Kasumi-1 (cell line): ENCODE results near the gene OPTN.
"Not testable (repeated sequence)": the region's sequence is repeated elsewhere in the genome, so short reads cannot be mapped to it uniquely, and the experiment has no call there.

Experiments used
- DNase-seq, 2 experiments: peaks; one replicate each; lab custom pipeline; 2025; lab: John Stamatoyannopoulos, UW

Gene OPTN

GRCh38 chr10:13090289-13090688, 9.7 kb upstream of the OPTN start:
- no peak for DNase-seq

- no peak for DNase-seq
Observed at GRCh38 chr10:13091801-13092200, 8.2 kb upstream of the OPTN start.

- DNase-seq: no peak
Observed at GRCh38 chr10:13092291-13093102, 7.5 kb upstream of the OPTN start.

- DNase-seq: not testable (repeated sequence)
Observed at GRCh38 chr10:13094082-13094481, 5.9 kb upstream of the OPTN start.

- DNase-seq: no peak
Observed at GRCh38 chr10:13095094-13095493, 4.9 kb upstream of the OPTN start.

- DNase-seq: no peak
Observed at GRCh38 chr10:13095929-13096328, 4.0 kb upstream of the OPTN start.

GRCh38 chr10:13099144-13099665, 758 bp upstream of the OPTN start:
- DNase-seq: peak; percentile 63 to 74

- DNase-seq: no peak
Observed at GRCh38 chr10:13100349-13101294, 659 bp downstream of the OPTN start.

- DNase-seq: no peak
Observed at GRCh38 chr10:13102002-13102794, 2.2 kb downstream of the OPTN start.

- no peak for DNase-seq
Observed at GRCh38 chr10:13103554-13103953, 3.6 kb downstream of the OPTN start.

- no peak for DNase-seq
Observed at GRCh38 chr10:13104697-13105096, 4.7 kb downstream of the OPTN start.

GRCh38 chr10:13105184-13105583, 5.2 kb downstream of the OPTN start:
- DNase-seq: no peak

GRCh38 chr10:13106387-13107045, 6.6 kb downstream of the OPTN start:
- no peak for DNase-seq

- DNase-seq: no peak
Observed at GRCh38 chr10:13110908-13111307, 10.9 kb downstream of the OPTN start.

GRCh38 chr10:13113544-13113943, 13.6 kb downstream of the OPTN start:
- no peak for DNase-seq

- no peak for DNase-seq
Observed at GRCh38 chr10:13115832-13116803, 16.2 kb downstream of the OPTN start.

GRCh38 chr10:13117841-13118783, 18.1 kb downstream of the OPTN start:
- peak; percentile 92 to 96 for DNase-seq

GRCh38 chr10:13118784-13119410, 18.9 kb downstream of the OPTN start:
- no peak for DNase-seq
